Measurements from ENCODE around the gene CLIC5.

GRCh38 chr6:45864651-45865050, 151.0 kb downstream of the CLIC5 start:
- no peak for TF ChIP-seq CTCF (IDR thresholded peaks at IDR 0.05)
- no peak for TF ChIP-seq POLR2A (IDR thresholded peaks at IDR 0.05)
